Endothelial cell of umbilical vein (primary cell): ENCODE measurements around the gene RAB10. TPM values are rescaled to one million over a fixed set of nuclear protein-coding genes. Genes with fewer than 3 reads are reported as not detected.
"Not testable (repeated sequence)": the region's sequence is repeated elsewhere in the genome, so short reads cannot be mapped to it uniquely, and the experiment has no call there.

Experiments used
- BruUV-seq: library from RNA; stranded (reverse); fragments of 400-500 nt; replicated peaks from 2 replicates; lab custom pipeline; 2021; lab: Mats Ljungman, UMichigan
- CTCF ChIA-PET: fragments of 300-600, 350-600 bp; sonication (Branson Sonifier 250); formaldehyde crosslinking; loops from one replicate; lab custom pipeline; 2021; ENCODE audit warnings: antibody characterized with exemption, inconsistent platforms; lab: Charles Lee
- POLR2A ChIA-PET: fragments of 300-600, 350-600 bp; sonication (Branson Sonifier 250); formaldehyde crosslinking; loops from one replicate; lab custom pipeline; 2021; ENCODE audit warnings: antibody characterized with exemption, inconsistent platforms; lab: Charles Lee
- DNase-seq: peaks from one replicate; pipeline ENCODE4 v3.0.0-alpha.2; 2011; ENCODE audit warnings: low read depth, low spot score
- FAIRE-seq: peaks from 2 replicates; lab custom pipeline; 2011; peaks lifted over from hg19 to GRCh38; lab: Jason Lieb, UNC
- H2AFZ ChIP-seq: 2 replicates; pipeline ENCODE4 v1.6.0; 2012; ENCODE audit warnings: low read depth, low read length, control low read depth, inconsistent platforms
- H3K27ac ChIP-seq: 2 replicates; pipeline ENCODE4 v1.5.1; 2011; ENCODE audit warnings: low read depth, mild to moderate bottlenecking, control low read depth, low read length, moderate library complexity; ENCODE audit not compliant: insufficient read depth
- H3K27me3 ChIP-seq, 2 experiments: 2 replicates each; pipeline versions ENCODE4 v1.6.0 to v1.6.1; 2011; ENCODE audit warnings: low read length in 2 of 2, mixed read lengths in 1 of 2; ENCODE audit not compliant: control insufficient read depth in 2 of 2, insufficient read depth in 2 of 2
- H3K36me3 ChIP-seq, 2 experiments: 2 replicates in 1 of 2; 3 replicates in 1 of 2; pipeline ENCODE4 v1.5.1; 2011; ENCODE audit warnings: low read length in 2 of 2, mild to moderate bottlenecking in 1 of 2, moderate library complexity in 1 of 2; ENCODE audit not compliant: control insufficient read depth in 2 of 2, insufficient read depth in 2 of 2; ENCODE audit errors: extremely low read depth in 1 of 2
- H3K4me1 ChIP-seq: 3 replicates; pipeline ENCODE4 v1.5.1; 2011; ENCODE audit warnings: mild to moderate bottlenecking, low read length; ENCODE audit not compliant: control insufficient read depth, insufficient read depth; ENCODE audit errors: extremely low read depth
- H3K4me2 ChIP-seq: 2 replicates; pipeline ENCODE4 v1.6.1; 2011; ENCODE audit warnings: low read length, control low read depth, mixed read lengths; ENCODE audit not compliant: insufficient read depth
- H3K4me3 ChIP-seq, 3 experiments: fragments of 200-600 bp in 1 of 3; sonication (generic), shearing (Covaris generic) in 1 of 3; replicated peaks in 1 of 3; 2 replicates each; pipeline ENCODE4 v1.5.1; 2011 to 2016; ENCODE audit warnings: control low read depth in 3 of 3, low read length in 3 of 3, mild to moderate bottlenecking in 2 of 3, inconsistent platforms in 1 of 3, low read depth in 1 of 3, moderate library complexity in 1 of 3; ENCODE audit not compliant: insufficient read depth in 1 of 3
- H3K79me2 ChIP-seq: 2 replicates; pipeline ENCODE4 v1.6.0; 2012; ENCODE audit warnings: low read length, inconsistent platforms; ENCODE audit not compliant: control insufficient read depth, insufficient read depth
- H3K9ac ChIP-seq: replicated peaks from 2 replicates; pipeline ENCODE3; 2011; ENCODE audit warnings: low read length, control low read depth; ENCODE audit not compliant: insufficient read depth; ENCODE audit errors: extremely low read depth
- H3K9me1 ChIP-seq: replicated peaks from 3 replicates; pipeline ENCODE4 v1.6.0; 2011; ENCODE audit warnings: mild to moderate bottlenecking, low read length; ENCODE audit not compliant: control insufficient read depth, insufficient read depth; ENCODE audit errors: extremely low read depth
- H3K9me3 ChIP-seq: replicated peaks from 2 replicates; pipeline ENCODE4 v1.5.1; 2012; ENCODE audit warnings: low read length, inconsistent platforms; ENCODE audit not compliant: control insufficient read depth, insufficient read depth
- H4K20me1 ChIP-seq: replicated peaks from 2 replicates; pipeline ENCODE3; 2011; ENCODE audit warnings: mild to moderate bottlenecking, low read length; ENCODE audit not compliant: control insufficient read depth, insufficient read depth; ENCODE audit errors: extremely low read depth
- dilution Hi-C: fragments of 300-500 bp; cut with MboI; formaldehyde crosslinking; loops from one replicate; pipeline ENCODE4 v1.15.0; 2019; ENCODE audit warnings: low sequenced_read_pairs; ENCODE audit not compliant: extremely low pct_ligation_motif_present
- intact Hi-C: fragments of 100-400 bp; cut with micrococcal nuclease; formaldehyde crosslinking; loops from one replicate; pipeline ENCODE4 v1.10.0; 2022
- polyA plus RNA-seq, 4 experiments: library from polyadenylated mRNA; depleted of rRNA in 3 of 4; stranded (reverse) in 3 of 4; unstranded in 1 of 4; fragments of >200 nt; gene quantifications; 2 replicates each; pipeline versions ENCODE4 v1.2.1 to v1.2.3, GENCODE V29; 2011 to 2012; ENCODE audit warnings: missing spikeins in 1 of 4
- total RNA-seq: library from RNA; stranded (reverse); gene quantifications from 2 replicates; pipeline ENCODE4 v1.2.3, GENCODE V29; 2021

The RAB10 gene
- total and polyA plus RNA-seq, 2 donors (not counting 3 experiments of a cell fraction or from before 2014, with no cell fraction given) = 45.1 to 104 TPM

GRCh38 chr2:25998816-25999383 lies 35.0 kb upstream of the RAB10 start:
- H3K79me2 ChIP-seq, dilution Hi-C loops, intact Hi-C loops, H3K27ac ChIP-seq, H4K20me1 ChIP-seq, H3K4me3 ChIP-seq, H3K4me2 ChIP-seq, BruUV-seq, H2AFZ ChIP-seq, H3K9me1 ChIP-seq, FAIRE-seq, H3K27me3 ChIP-seq, H3K9me3 ChIP-seq, H3K36me3 ChIP-seq, H3K9ac ChIP-seq, DNase-seq: not testable (repeated sequence)
- peaks cover 21% of the 10 kb centered on the region for H3K4me1 ChIP-seq
- ChIA-PET CTCF (interaction anchor here (1.5 kb wide), 1 partner anchor 35 kb away, joined by 13 read pairs; the partner anchor contains the start of gene RAB10), POLR2A (interaction anchor here (0.6 kb wide), 1 partner anchor 17 kb away, joined by 5 read pairs; the partner anchor contains the start of gene KIF3C)

- POLR2A ChIA-PET = interaction anchor here (0.6 kb wide), 1 partner anchor 17 kb away, joined by 5 read pairs; the partner anchor contains the start of gene KIF3C
- H2AFZ ChIP-seq, H3K79me2 ChIP-seq, BruUV-seq, H3K36me3 ChIP-seq, H3K9me1 ChIP-seq, H3K9ac ChIP-seq, H3K4me3 ChIP-seq, H3K27ac ChIP-seq, H3K27me3 ChIP-seq, H4K20me1 ChIP-seq, H3K9me3 ChIP-seq, dilution Hi-C loops, H3K4me2 ChIP-seq, FAIRE-seq, intact Hi-C loops, DNase-seq: not testable (repeated sequence)
- CTCF ChIA-PET = interaction anchor here (1.8 kb wide), 1 partner anchor 8 kb away, joined by 5 read pairs; no protein-coding TSS in a partner anchor
- H3K4me1 ChIP-seq = peaks cover 21% of the 10 kb centered on the region
These were observed 34.5 kb upstream of the RAB10 start for GRCh38 chr2:25999406-25999805.
